ENCODE results near the gene VSIG10. TPM values are rescaled to one million over a fixed set of nuclear protein-coding genes. Genes with fewer than 3 reads are reported as not detected.

Gene VSIG10
- total and polyA plus RNA-seq, 2 of the 13 experiments (the other 11 are each of a cell fraction or from before 2014, with no cell fraction given) = 25.6 to 42.5 TPM

DNA sequence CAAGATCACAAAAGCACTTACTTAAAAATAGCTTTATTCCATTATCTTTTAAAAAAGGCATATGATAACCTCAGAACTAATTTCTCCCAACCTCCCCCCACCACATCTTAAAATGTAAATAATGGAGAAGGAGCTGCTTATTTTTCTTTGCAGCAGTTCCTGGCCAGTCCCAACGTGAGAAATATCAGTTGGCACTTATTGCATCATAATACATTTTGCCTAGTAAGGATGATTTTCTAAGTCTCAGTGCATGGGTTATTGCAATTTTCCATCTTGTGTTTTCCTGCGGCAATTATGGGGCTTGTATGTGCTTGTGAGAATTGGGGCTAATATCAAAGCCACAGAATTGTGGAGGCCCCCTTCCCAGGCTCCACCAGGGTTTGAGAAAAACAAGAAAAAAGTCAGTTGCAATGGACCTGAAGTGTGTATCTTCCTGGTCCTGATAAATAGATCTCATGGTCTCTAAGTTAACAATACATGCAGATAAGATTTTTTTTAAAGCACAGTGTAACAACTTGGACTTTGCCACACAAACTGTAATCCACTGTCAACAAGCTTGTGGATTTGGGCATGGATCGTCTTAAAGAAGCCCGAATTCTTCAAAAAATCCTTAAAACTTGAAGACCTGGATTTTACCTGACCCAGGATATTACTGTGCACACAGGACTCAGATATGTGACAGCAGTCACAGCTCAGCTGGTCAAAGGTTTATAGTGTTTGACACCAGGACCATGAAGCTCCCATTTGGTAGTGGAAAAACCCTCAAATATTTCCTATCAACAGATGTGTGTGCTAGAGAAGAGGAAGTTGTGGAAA lies 40.0 kb downstream of the VSIG10 start (continued):
- peak; percentile 81 for TF ChIP-seq CEBPG (CRISPR knock-in tag; IDR thresholded peaks at IDR 0.05)
- no peak for TF ChIP-seq KLF15 (CRISPR knock-in tag; IDR thresholded peaks at IDR 0.05; ENCODE audit: borderline replicate concordance)
- TF ChIP-seq, protein P1, sequence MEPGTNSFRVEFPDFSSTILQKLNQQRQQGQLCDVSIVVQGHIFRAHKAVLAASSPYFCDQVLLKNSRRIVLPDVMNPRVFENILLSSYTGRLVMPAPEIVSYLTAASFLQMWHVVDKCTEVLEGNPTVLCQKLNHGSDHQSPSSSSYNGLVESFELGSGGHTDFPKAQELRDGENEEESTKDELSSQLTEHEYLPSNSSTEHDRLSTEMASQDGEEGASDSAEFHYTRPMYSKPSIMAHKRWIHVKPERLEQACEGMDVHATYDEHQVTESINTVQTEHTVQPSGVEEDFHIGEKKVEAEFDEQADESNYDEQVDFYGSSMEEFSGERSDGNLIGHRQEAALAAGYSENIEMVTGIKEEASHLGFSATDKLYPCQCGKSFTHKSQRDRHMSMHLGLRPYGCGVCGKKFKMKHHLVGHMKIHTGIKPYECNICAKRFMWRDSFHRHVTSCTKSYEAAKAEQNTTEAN (CRISPR knock-in tag; conservative IDR thresholded peaks at IDR 0.05) = 0 out of 2 replicates have a peak, but pooled peaks have one; percentile 38
- no peak for TF ChIP-seq IKZF1 (IDR thresholded peaks at IDR 0.05)
- TF ChIP-seq, protein P2, sequence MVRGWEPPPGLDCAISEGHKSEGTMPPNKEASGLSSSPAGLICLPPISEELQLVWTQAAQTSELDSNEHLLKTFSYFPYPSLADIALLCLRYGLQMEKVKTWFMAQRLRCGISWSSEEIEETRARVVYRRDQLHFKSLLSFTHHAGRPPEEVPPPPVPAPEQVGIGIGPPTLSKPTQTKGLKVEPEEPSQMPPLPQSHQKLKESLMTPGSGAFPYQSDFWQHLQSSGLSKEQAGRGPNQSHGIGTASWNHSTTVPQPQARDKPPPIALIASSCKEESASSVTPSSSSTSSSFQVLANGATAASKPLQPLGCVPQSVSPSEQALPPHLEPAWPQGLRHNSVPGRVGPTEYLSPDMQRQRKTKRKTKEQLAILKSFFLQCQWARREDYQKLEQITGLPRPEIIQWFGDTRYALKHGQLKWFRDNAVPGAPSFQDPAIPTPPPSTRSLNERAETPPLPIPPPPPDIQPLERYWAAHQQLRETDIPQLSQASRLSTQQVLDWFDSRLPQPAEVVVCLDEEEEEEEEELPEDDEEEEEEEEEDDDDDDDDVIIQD (CRISPR knock-in tag; IDR thresholded peaks at IDR 0.05; ENCODE audit: low read depth) = no peak
- no peak for TF ChIP-seq ZNF468 (CRISPR knock-in tag; IDR thresholded peaks at IDR 0.05)
- TF ChIP-seq ZNF557 (CRISPR knock-in tag; IDR thresholded peaks at IDR 0.05) = peak; percentile 100
- TF ChIP-seq SMAD9 (CRISPR knock-in tag; IDR thresholded peaks at IDR 0.05) = no peak
- TF ChIP-seq, protein P3, sequence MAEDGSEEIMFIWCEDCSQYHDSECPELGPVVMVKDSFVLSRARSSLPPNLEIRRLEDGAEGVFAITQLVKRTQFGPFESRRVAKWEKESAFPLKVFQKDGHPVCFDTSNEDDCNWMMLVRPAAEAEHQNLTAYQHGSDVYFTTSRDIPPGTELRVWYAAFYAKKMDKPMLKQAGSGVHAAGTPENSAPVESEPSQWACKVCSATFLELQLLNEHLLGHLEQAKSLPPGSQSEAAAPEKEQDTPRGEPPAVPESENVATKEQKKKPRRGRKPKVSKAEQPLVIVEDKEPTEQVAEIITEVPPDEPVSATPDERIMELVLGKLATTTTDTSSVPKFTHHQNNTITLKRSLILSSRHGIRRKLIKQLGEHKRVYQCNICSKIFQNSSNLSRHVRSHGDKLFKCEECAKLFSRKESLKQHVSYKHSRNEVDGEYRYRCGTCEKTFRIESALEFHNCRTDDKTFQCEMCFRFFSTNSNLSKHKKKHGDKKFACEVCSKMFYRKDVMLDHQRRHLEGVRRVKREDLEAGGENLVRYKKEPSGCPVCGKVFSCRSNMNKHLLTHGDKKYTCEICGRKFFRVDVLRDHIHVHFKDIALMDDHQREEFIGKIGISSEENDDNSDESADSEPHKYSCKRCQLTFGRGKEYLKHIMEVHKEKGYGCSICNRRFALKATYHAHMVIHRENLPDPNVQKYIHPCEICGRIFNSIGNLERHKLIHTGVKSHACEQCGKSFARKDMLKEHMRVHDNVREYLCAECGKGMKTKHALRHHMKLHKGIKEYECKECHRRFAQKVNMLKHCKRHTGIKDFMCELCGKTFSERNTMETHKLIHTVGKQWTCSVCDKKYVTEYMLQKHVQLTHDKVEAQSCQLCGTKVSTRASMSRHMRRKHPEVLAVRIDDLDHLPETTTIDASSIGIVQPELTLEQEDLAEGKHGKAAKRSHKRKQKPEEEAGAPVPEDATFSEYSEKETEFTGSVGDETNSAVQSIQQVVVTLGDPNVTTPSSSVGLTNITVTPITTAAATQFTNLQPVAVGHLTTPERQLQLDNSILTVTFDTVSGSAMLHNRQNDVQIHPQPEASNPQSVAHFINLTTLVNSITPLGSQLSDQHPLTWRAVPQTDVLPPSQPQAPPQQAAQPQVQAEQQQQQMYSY (CRISPR knock-in tag; IDR thresholded peaks at IDR 0.05) = 0 out of 2 replicates have a peak, but pooled peaks have one; percentile 35
- TF ChIP-seq, protein P4, sequence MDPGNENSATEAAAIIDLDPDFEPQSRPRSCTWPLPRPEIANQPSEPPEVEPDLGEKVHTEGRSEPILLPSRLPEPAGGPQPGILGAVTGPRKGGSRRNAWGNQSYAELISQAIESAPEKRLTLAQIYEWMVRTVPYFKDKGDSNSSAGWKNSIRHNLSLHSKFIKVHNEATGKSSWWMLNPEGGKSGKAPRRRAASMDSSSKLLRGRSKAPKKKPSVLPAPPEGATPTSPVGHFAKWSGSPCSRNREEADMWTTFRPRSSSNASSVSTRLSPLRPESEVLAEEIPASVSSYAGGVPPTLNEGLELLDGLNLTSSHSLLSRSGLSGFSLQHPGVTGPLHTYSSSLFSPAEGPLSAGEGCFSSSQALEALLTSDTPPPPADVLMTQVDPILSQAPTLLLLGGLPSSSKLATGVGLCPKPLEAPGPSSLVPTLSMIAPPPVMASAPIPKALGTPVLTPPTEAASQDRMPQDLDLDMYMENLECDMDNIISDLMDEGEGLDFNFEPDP (CRISPR knock-in tag; conservative IDR thresholded peaks at IDR 0.05) = no peak
- TF ChIP-seq, protein P5, sequence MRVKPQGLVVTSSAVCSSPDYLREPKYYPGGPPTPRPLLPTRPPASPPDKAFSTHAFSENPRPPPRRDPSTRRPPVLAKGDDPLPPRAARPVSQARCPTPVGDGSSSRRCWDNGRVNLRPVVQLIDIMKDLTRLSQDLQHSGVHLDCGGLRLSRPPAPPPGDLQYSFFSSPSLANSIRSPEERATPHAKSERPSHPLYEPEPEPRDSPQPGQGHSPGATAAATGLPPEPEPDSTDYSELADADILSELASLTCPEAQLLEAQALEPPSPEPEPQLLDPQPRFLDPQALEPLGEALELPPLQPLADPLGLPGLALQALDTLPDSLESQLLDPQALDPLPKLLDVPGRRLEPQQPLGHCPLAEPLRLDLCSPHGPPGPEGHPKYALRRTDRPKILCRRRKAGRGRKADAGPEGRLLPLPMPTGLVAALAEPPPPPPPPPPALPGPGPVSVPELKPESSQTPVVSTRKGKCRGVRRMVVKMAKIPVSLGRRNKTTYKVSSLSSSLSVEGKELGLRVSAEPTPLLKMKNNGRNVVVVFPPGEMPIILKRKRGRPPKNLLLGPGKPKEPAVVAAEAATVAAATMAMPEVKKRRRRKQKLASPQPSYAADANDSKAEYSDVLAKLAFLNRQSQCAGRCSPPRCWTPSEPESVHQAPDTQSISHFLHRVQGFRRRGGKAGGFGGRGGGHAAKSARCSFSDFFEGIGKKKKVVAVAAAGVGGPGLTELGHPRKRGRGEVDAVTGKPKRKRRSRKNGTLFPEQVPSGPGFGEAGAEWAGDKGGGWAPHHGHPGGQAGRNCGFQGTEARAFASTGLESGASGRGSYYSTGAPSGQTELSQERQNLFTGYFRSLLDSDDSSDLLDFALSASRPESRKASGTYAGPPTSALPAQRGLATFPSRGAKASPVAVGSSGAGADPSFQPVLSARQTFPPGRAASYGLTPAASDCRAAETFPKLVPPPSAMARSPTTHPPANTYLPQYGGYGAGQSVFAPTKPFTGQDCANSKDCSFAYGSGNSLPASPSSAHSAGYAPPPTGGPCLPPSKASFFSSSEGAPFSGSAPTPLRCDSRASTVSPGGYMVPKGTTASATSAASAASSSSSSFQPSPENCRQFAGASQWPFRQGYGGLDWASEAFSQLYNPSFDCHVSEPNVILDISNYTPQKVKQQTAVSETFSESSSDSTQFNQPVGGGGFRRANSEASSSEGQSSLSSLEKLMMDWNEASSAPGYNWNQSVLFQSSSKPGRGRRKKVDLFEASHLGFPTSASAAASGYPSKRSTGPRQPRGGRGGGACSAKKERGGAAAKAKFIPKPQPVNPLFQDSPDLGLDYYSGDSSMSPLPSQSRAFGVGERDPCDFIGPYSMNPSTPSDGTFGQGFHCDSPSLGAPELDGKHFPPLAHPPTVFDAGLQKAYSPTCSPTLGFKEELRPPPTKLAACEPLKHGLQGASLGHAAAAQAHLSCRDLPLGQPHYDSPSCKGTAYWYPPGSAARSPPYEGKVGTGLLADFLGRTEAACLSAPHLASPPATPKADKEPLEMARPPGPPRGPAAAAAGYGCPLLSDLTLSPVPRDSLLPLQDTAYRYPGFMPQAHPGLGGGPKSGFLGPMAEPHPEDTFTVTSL (CRISPR knock-in tag; IDR thresholded peaks at IDR 0.05; ENCODE audit: borderline replicate concordance) = peak; percentile 46; the same call in 1 of the 2 replicates
- peak; percentile 49 for TF ChIP-seq MED1 (CRISPR knock-in tag; IDR thresholded peaks at IDR 0.05)
- no peak for TF ChIP-seq CENPX (CRISPR knock-in tag; IDR thresholded peaks at IDR 0.05)
- no peak for TF ChIP-seq ZNF354B (CRISPR knock-in tag; IDR thresholded peaks at IDR 0.05)
- TF ChIP-seq NFYC (CRISPR knock-in tag; IDR thresholded peaks at IDR 0.05) = no peak
- TF ChIP-seq HNF4A (CRISPR knock-in tag; IDR thresholded peaks at IDR 0.05) = peak; percentile 78
